Stimulated activated naive CD4-positive, alpha-beta T cell treated with Interleukin-2 at 50 U/mL for 16 hours (primary cell): ENCODE results near the gene CCM2L.

ENCODE experiments used
- DNase-seq: peaks from one replicate; lab custom pipeline; 2025; lab: John Stamatoyannopoulos, UW

CCM2L gene

GRCh38 chr20:31996996-31997395, 13.2 kb upstream of the CCM2L start:
- no peak for DNase-seq

- no peak for DNase-seq
Observed at GRCh38 chr20:31998246-31998645, 12.0 kb upstream of the CCM2L start.

- DNase-seq, result no peak
Observed at GRCh38 chr20:32003325-32003724, 6.9 kb upstream of the CCM2L start.

- DNase-seq, result no peak
Observed at GRCh38 chr20:32004963-32005362, 5.3 kb upstream of the CCM2L start.

DNA sequence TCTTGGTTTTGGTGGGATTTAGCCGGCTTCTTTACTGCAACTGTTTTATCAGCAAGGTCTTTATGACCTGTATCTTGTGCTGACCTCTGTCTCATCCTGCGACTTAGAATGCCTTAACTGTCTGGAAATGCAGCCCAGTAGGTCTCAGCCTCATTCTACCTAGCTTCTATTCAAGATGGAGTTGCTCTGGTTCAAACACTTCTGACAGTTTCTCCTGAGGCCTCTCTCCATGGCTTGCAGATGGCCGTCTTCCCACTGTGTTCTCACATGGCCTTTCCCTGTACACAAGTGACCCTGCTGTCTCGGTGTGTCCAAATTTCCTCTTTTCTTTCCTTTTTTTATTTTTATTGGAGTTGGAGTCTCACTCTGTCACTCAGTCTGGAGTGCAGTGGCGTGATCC, 4.2 kb upstream of the CCM2L start:
- no peak for DNase-seq

DNA sequence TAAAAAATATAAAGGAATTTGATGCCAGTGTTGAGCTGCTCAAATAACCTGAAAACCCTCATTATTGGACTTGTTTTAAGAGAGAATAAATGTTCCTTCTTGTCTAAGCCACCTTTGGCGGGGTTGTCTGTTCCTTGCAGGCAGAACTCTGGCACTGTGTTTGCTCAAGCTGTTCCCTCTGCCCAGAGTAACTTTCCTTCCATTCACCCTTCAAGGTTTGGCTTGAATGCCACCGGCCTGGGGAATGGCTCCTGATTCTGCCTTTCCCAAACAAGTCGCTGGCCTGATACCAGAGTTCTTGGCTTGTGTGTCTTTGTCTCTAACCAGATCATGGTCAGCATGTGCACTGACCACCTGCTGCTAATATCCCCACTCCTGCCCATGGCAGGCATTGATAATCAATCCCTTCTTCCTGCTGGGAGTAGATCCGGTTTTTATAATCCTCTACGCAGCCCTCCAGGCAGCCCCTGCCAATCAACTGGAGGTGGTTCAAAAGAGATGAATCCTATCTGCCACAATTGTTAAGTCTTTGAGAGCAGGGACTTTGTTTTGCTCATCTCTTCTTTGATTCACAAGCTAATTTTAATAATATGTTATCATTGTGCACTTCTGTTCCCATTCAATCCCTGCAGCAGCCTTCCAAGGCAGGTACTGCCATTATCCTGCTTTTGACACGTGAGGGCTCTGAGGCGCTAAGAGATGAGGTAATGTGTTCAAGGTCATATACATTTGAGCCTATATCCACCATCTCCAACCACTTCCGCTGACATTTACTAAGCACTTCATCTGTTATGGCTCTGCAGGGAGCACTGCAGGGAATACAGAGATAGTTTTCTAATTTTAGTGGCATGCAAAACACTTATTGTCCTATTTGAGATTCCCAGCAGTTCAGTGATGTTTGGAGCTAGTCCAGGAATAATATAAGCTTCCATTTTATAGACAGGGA, 3.1 kb upstream of the CCM2L start:
- DNase-seq, result no peak

GRCh38 chr20:32007787-32008616, 2.2 kb upstream of the CCM2L start:
- DNase-seq, result no peak

DNA sequence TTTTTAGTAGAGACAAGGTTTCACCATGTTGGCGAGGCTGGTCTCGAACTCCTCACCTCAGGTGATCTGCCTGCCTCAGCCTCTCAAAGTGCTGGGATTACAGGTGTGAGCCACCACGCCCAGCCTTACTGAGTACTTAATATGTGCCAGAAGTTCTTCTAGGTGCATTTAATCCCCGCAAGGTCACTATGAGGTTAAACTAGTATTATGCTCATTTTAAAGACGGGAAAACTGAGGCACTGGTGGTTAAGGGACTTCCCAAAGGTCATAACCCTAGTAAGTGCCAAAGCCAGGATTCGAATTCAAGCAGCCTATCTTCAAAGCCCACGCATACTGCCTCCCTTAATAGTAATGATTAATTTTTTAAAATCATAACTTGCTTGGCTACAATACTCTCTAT, 674 bp upstream of the CCM2L start:
- no peak for DNase-seq

DNA sequence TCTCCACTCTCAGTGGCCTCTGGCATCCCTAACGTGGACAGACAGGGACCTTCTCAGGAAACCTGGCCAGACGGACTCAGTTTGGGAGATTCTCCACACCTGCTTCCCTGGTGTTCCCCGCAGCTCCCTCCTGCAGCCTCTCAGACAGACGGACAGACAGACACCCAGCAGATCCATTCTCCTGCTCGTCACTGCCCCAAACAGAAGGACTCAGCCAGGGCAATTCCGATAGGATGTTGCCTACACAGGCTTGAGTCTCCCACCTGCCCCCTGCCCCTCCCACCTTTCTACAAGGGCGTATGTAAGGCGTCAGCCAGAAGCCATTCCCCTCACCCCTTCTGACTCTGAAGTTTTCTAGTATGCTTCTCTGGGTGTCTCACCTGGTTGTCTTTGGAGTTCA, 428 bp downstream of the CCM2L start:
- DNase-seq, result no peak

- no peak for DNase-seq
Observed at GRCh38 chr20:32012159-32012688, 2.0 kb downstream of the CCM2L start.

- DNase-seq, result no peak
Observed at GRCh38 chr20:32013326-32013725, 3.1 kb downstream of the CCM2L start.

GRCh38 chr20:32017711-32018251, 7.5 kb downstream of the CCM2L start:
- peak; percentile 38 for DNase-seq

GRCh38 chr20:32018269-32019155, 8.3 kb downstream of the CCM2L start:
- peak; percentile 28 for DNase-seq

DNA sequence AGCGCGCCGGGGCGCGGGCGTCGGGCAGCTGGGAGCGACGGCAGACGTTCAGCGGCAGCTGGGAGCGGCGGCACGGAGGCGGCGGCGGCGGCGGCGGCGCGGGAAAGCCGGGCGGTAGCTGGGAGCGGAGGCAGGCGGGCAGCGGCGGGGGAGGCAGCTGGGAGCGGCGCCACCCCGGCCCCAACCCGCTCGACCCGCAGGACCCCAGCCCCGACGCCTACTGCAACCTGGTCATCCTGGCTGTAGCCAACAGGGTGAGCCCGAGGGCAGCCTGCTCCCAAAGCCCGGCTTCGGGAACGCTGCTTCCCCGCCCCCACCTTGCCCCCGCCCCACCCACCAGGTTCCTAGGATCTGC, 8.9 kb downstream of the CCM2L start:
- DNase-seq, result no peak

DNA sequence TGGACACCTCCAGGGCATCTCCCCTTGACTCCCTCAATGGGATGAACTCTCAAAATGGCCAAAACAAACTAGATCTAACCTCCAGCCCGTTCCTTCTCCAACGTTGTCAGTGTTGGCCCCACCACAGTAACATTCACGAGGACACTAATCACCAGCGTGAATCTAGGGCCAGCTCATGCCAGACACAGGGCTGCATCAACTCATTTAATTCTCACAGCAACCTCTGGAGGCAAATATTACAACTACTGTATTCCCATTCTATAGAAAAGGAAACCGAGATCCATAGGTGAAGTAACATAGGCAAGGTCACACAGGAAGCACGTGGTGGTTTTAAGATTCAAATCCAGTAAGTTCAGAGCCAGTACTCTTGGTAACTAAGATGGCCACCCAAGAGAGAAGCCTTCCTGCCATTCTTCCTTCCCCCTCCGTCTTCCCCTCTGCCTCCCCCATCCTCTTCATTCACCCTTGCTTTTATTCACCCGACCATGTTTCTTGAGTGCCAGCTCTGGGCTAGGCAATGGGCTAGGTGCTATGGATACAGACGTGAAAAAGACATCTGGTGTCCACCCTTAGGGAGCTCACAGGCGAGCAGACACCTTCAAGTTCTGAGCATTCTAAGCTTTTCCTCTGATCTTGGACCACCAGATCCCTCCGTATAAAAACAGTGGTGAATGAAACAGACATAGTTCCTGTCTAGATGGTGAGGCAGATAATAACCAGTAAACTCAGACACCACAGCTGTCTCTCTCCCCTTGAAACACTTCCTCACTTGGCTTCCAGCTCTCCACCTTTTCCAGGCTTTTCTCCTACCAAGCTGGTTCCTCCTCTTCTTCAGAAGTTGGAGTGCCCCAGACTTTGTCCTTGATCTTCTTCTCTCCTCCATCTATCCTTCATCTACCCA, 9.6 kb downstream of the CCM2L start:
- DNase-seq, result no peak

DNA sequence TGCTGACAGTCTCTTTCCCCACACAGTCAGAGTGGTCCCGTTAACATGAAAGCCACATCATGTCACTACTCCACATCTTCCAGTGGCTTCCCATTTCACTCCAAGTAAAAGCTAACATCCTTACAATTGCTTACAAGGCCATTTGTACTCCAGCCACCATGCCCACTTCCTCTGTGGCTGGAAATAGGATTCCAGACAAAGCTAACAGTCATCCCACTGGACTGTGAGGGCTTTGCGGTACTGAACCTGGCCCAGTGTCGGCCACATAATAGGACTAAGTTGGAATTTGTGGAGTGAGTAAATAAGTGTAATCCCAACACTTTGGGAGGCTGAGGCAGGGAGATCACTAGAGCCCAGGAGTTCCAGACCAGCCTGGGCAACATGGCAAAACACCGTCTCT, 10.9 kb downstream of the CCM2L start:
- no peak for DNase-seq

DNA sequence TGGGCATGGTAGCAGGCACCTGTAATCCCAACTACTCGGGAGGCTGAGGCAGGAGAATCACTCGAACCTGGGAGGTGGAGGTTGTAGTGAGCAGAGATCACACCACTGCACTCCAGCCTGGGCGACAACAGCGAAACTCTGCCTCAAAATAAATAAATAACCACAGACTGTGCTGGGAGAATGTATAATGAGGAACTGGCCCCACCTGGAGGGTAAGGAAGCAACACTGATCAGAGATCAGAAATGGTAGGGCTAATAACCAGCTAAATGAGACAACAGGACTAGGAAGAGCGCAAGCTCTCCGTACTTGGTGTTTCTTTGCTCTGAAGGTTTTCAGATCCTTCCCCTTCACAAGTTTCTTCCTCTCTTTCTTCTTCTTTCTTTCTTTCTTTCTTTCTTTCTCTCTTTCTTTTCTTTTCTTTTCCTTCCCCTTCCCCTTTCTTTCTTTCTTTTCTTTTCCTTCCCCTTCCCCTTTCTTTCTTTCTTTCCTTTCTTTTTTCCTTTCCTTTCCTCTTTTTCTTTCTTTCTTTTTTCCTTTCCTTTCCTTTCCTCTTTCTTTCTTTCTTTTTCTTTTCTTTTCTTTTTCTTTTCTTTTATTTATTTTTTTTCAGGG, 14.6 kb downstream of the CCM2L start:
- no peak for DNase-seq

GRCh38 chr20:32027643-32028042, 17.4 kb downstream of the CCM2L start:
- no peak for DNase-seq

DNA sequence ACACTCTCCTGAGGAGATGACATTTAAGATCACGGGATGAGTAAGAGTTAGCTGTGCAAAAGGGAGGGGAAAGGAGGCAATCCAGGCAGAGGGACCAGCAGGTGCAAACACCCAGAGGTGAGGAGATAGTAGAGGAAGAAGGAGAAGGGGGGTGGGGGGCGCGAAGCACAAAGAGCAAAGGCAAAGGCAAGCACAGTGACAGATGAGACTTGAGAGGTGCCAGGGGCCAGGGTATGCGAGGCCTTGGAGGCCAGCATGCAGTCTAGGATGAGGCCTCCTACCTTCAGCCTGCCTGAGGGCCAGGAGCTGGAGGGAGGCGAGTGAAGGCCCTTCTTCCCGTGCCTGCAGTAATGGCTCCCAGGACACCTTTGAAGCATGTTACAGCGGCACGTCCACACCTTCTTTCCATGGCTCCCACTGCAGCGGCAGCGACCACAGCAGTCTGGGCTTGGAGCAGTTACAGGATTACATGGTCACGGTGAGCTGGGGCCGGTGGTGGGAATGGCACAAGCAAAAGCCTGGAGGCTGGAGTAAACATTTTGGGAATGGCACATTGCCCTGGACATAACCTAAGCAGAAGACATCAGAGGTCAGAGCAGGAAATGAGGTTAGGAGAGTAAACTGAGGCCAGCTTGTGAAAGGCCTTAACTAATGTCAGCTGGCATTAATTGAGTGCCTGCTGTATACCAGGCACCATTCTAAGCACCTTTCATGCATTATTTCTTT, 18.6 kb downstream of the CCM2L start:
- no peak for DNase-seq
